Trophoblast cell (in vitro differentiated cells and primary cell): ENCODE data around the gene GALNT7.

Source experiments
- DNase-seq, 2 donors: peaks; one replicate each; pipeline ENCODE4 v3.0.0-alpha.2; 2016
- H2AFZ ChIP-seq: 2 replicates; pipeline ENCODE4 v1.6.1; 2013; ENCODE audit warnings: low read length, moderate library complexity, mild to moderate bottlenecking; ENCODE audit not compliant: insufficient read depth, poor library complexity
- H2AK5ac ChIP-seq: 2 replicates; pipeline ENCODE4 v1.6.1; 2013; ENCODE audit warnings: mild to moderate bottlenecking, low read length
- H2BK120ac ChIP-seq: 2 replicates; pipeline ENCODE4 v1.6.1; 2013; ENCODE audit warnings: low read length, mild to moderate bottlenecking, moderate library complexity; ENCODE audit not compliant: insufficient read depth, poor library complexity
- H2BK12ac ChIP-seq: 2 replicates; pipeline ENCODE4 v1.6.1; 2013; ENCODE audit warnings: mild to moderate bottlenecking, low read length, moderate library complexity
- H2BK5ac ChIP-seq: 2 replicates; pipeline ENCODE4 v1.6.1; 2013; ENCODE audit warnings: low read length, low read depth, moderate library complexity, mild to moderate bottlenecking; ENCODE audit not compliant: poor library complexity
- H3K14ac ChIP-seq: 2 replicates; pipeline ENCODE4 v1.6.1; 2013; ENCODE audit warnings: mild to moderate bottlenecking, low read length
- H3K18ac ChIP-seq: 2 replicates; pipeline ENCODE4 v1.6.1; 2013; ENCODE audit warnings: mild to moderate bottlenecking, low read length
- H3K23ac ChIP-seq: 2 replicates; pipeline ENCODE4 v1.6.1; 2013; ENCODE audit warnings: low read length
- H3K27ac ChIP-seq: 2 replicates; pipeline ENCODE4 v1.5.1; 2013; ENCODE audit warnings: low read depth, mild to moderate bottlenecking, inconsistent platforms, low read length, moderate library complexity
- H3K27me3 ChIP-seq: 2 replicates; pipeline ENCODE4 v1.6.1; 2013; ENCODE audit warnings: inconsistent platforms, mild to moderate bottlenecking, low read length, moderate library complexity; ENCODE audit not compliant: insufficient read depth
- H3K36me3 ChIP-seq, 2 experiments: 1 replicate in 1 of 2; 2 replicates in 1 of 2; pipeline ENCODE4 v1.6.1; 2013; ENCODE audit warnings: low read length in 2 of 2, mild to moderate bottlenecking in 2 of 2, moderate library complexity in 1 of 2; ENCODE audit not compliant: insufficient read depth in 2 of 2, control insufficient read depth in 1 of 2
- H3K4ac ChIP-seq: 2 replicates; pipeline ENCODE4 v1.6.1; 2013; ENCODE audit warnings: low read depth, mild to moderate bottlenecking, low read length, moderate library complexity
- H3K4me1 ChIP-seq, 2 experiments: 1 replicate in 1 of 2; 2 replicates in 1 of 2; pipeline ENCODE4 v1.6.1; 2013; ENCODE audit warnings: low read length in 2 of 2, mild to moderate bottlenecking in 2 of 2, moderate library complexity in 1 of 2; ENCODE audit not compliant: insufficient read depth in 2 of 2, control insufficient read depth in 1 of 2
- H3K4me2 ChIP-seq: 2 replicates; pipeline ENCODE4 v1.6.1; 2013; ENCODE audit warnings: inconsistent platforms, mild to moderate bottlenecking, low read length, moderate library complexity
- H3K4me3 ChIP-seq: 2 replicates; pipeline ENCODE4 v1.5.1; 2013; ENCODE audit warnings: mild to moderate bottlenecking, low read depth, low read length, inconsistent platforms
- H3K79me1 ChIP-seq: one replicate; pipeline ENCODE4 v1.6.1; 2013; ENCODE audit warnings: low read length
- H3K79me2 ChIP-seq: 2 replicates; pipeline ENCODE4 v1.6.1; 2013; ENCODE audit warnings: low read length, mild to moderate bottlenecking; ENCODE audit not compliant: control insufficient read depth, insufficient read depth, poor library complexity
- H3K9ac ChIP-seq: 2 replicates; pipeline ENCODE4 v1.6.1; 2013; ENCODE audit warnings: mild to moderate bottlenecking, low read length
- H3K9me3 ChIP-seq: 2 replicates; pipeline ENCODE4 v1.6.1; 2013; ENCODE audit warnings: low read depth, mild to moderate bottlenecking, control low read depth, inconsistent platforms, low read length; ENCODE audit not compliant: insufficient read depth
- H4K12ac ChIP-seq: 2 replicates; pipeline ENCODE4 v1.6.1; 2013; ENCODE audit warnings: low read depth, mild to moderate bottlenecking, low read length, moderate library complexity
- H4K8ac ChIP-seq: 2 replicates; pipeline ENCODE4 v1.6.1; 2013; ENCODE audit warnings: low read depth, mild to moderate bottlenecking, low read length, moderate library complexity
- H4K91ac ChIP-seq: one replicate; pipeline ENCODE4 v1.6.1; 2013; ENCODE audit warnings: low read depth, mild to moderate bottlenecking, low read length, moderate library complexity
- WGBS: extraction: QIAGEN DNeasy Blood & Tissue Kit; methylation state at CpG from one replicate; pipeline ENCODE4 v1.1.7; 2013; ENCODE audit warnings: missing lambda C conversion rate; ENCODE audit not compliant: insufficient read length, insufficient coverage; ENCODE audit errors: extremely low coverage; 5-methylcytosine and 5-hydroxymethylcytosine counted together

GALNT7 gene

DNA sequence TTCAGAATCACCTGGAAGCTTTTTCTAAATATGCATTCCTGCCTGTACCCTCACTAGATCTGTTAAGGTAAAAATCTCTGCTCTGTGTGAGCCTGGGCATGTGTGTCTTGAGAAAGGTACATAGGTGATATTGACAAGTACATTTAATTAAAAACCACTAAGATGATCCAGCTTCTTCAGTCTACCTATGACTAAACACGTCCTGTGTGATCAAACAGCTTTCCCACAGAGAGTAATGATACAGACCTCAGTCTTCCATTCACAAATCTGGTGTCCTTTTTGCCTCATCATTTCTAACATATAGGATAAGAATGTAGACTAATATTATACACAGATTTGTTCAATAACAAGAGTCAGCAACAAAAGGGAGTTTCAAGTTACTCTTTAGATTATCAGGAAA is 42.6 kb downstream of the GALNT7 start:
- H3K9ac ChIP-seq, result no peak overlapping the region
- peaks cover 3 to 4% of the 10 kb centered on the region in 2 experiments for H3K4me1 ChIP-seq
- H2BK5ac ChIP-seq, result no peak overlapping the region
- H3K4me3 ChIP-seq, result no peak overlapping the region
- no peak overlapping the region for H2AK5ac ChIP-seq
- H3K23ac ChIP-seq, result no peak overlapping the region
- H4K91ac ChIP-seq, result no peak overlapping the region
- H3K79me1 ChIP-seq, result no peaks in the 10 kb centered on the region
- no peak overlapping the region for H3K4ac ChIP-seq
- no peak overlapping the region for H3K18ac ChIP-seq
- H4K8ac ChIP-seq, result no peak overlapping the region
- H2BK120ac ChIP-seq, result no peak overlapping the region
- no peak for DNase-seq
- H3K4me2 ChIP-seq, result no peak overlapping the region
- H2BK12ac ChIP-seq, result no peak overlapping the region
- no peak overlapping the region for H4K12ac ChIP-seq
- no peaks in the 10 kb centered on the region for H3K79me2 ChIP-seq
- no CpG with 5 or more reads among the region's 1 CpG for WGBS
- no peaks in the 10 kb centered on the region for H3K27me3 ChIP-seq
- no peak overlapping the region for H2AFZ ChIP-seq
- no peak overlapping the region for H3K14ac ChIP-seq
- H3K36me3 ChIP-seq, result no peaks in the 10 kb centered on the region
- H3K27ac ChIP-seq, result no peak overlapping the region
- no peaks in the 10 kb centered on the region for H3K9me3 ChIP-seq

DNA sequence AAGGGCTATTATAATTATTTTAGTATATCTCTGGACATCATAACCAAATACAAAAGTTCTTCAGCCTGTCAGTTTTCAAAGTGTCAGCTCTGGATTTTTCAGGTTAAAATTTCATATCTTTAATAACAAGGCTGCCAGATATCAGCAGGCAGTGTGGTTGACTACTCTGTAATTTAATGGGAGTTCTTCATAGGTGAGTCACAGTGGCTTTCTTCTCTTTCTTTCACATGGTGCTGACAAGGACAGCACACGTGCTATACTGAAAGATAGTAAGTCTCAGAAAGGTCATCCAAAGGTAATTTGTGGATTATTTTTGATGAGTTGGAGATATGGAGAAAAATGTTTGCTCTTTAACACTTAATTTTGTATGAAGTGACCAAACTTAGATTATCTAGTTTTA is 43.2 kb downstream of the GALNT7 start:
- peak in 1 of 2 donors; percentile 52 for DNase-seq
- Histone ChIP-seq H2AK5ac (no peak overlapping the region), H3K23ac (no peak overlapping the region), H3K14ac (no peak overlapping the region), H3K18ac (no peak overlapping the region), H3K4ac (no peak overlapping the region), H3K4me2 (no peak overlapping the region), H3K27ac (no peak overlapping the region), H4K91ac (no peak overlapping the region), H2AFZ (no peak overlapping the region), H3K4me3 (no peak overlapping the region), H2BK5ac (no peak overlapping the region), H4K12ac (no peak overlapping the region), H2BK120ac (no peak overlapping the region), H3K27me3 (no peaks in the 10 kb centered on the region), H4K8ac (no peak overlapping the region), H3K4me1 (peaks cover 3 to 4% of the 10 kb centered on the region in 2 experiments), H3K79me1 (no peaks in the 10 kb centered on the region), H3K9me3 (no peaks in the 10 kb centered on the region), H3K36me3 (no peaks in the 10 kb centered on the region), H3K9ac (no peak overlapping the region), H3K79me2 (no peaks in the 10 kb centered on the region), H2BK12ac (no peak overlapping the region)
- no CpG with 5 or more reads among the region's 1 CpG for WGBS

DNA sequence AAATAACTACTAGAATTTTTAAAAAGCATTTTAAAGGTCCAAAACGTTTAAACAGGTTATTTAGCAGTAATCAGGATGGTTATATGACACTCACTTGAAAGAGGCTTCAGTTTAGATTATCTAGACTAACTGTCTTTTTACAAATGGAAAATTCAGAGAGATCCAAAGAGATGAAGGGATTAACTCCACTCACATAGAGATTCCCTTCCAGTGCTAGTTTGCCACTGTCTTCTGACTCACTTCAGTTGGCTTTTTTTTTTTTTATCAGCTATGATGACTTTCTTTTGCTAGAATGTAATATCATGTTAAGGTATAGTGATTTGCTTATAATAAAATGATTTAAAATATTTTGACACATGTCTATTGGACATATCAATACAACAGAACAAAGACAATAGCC is 43.8 kb downstream of the GALNT7 start:
- no peak overlapping the region for H2AK5ac ChIP-seq
- no peaks in the 10 kb centered on the region for H3K27me3 ChIP-seq
- WGBS, result no CpG with 5 or more reads among the region's 1 CpG
- no peak overlapping the region for H4K8ac ChIP-seq
- no peak overlapping the region for H3K4me3 ChIP-seq
- H2BK12ac ChIP-seq, result no peak overlapping the region
- no peaks in the 10 kb centered on the region for H3K79me2 ChIP-seq
- no peak overlapping the region for H2AFZ ChIP-seq
- H3K9ac ChIP-seq, result no peak overlapping the region
- H3K9me3 ChIP-seq, result no peaks in the 10 kb centered on the region
- no peak overlapping the region for H3K4me2 ChIP-seq
- H3K4ac ChIP-seq, result no peak overlapping the region
- no peak overlapping the region for H3K14ac ChIP-seq
- H3K36me3 ChIP-seq, result no peaks in the 10 kb centered on the region
- no peaks in the 10 kb centered on the region for H3K79me1 ChIP-seq
- H3K23ac ChIP-seq, result no peak overlapping the region
- DNase-seq, result no peak
- no peak overlapping the region for H3K27ac ChIP-seq
- peaks cover 3 to 4% of the 10 kb centered on the region in 2 experiments for H3K4me1 ChIP-seq
- no peak overlapping the region for H2BK120ac ChIP-seq
- H4K12ac ChIP-seq, result no peak overlapping the region
- H4K91ac ChIP-seq, result no peak overlapping the region
- H2BK5ac ChIP-seq, result no peak overlapping the region
- H3K18ac ChIP-seq, result no peak overlapping the region

DNA sequence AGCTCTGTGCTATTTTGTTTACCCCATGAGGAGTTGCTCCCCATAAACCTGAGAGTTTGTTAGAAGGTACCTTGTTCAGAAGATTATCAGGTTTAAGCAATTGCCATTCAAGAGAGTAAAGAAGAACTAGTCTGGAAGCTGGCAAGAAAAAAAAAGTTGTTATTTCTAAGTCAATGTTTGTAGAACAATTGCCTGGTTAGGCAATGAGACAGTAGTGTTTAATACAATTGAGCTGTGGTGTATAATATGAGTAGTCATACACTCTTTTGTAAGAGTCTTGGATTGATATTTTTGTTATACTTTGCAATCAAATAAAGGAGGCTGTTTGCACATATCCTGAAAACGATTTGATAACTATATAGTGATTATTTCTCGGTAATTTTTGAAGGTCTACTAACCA is 44.7 kb downstream of the GALNT7 start:
- Histone ChIP-seq H3K4me1 (peaks cover 3 to 4% of the 10 kb centered on the region in 2 experiments), H3K9me3 (no peaks in the 10 kb centered on the region), H3K4me2 (no peak overlapping the region), H2AK5ac (no peak overlapping the region), H3K27me3 (no peaks in the 10 kb centered on the region), H4K8ac (no peak overlapping the region), H3K79me2 (no peaks in the 10 kb centered on the region), H3K27ac (no peak overlapping the region), H4K12ac (no peak overlapping the region), H2BK12ac (no peak overlapping the region), H4K91ac (no peak overlapping the region), H3K23ac (no peak overlapping the region), H3K14ac (no peak overlapping the region), H3K4me3 (no peak overlapping the region), H2BK120ac (no peak overlapping the region), H2BK5ac (no peak overlapping the region), H3K4ac (no peak overlapping the region), H2AFZ (no peak overlapping the region), H3K9ac (no peak overlapping the region), H3K18ac (no peak overlapping the region), H3K79me1 (no peaks in the 10 kb centered on the region), H3K36me3 (no peaks in the 10 kb centered on the region)
- WGBS, result no CpG with 5 or more reads among the region's 2 CpGs
- DNase-seq, result no peak
